ENCODE data around the gene THADA.
"Not testable (repeated sequence)": the region's sequence is repeated elsewhere in the genome, so short reads cannot be mapped to it uniquely, and the experiment has no call there.

Gene THADA

GRCh38 chr2:43611987-43612894 lies 16.4 kb upstream of the THADA start:
- Mint-ChIP-seq H3K4me1 (no peaks in the 10 kb centered on the region), H3K27ac (no peak overlapping the region), H3K9me3 (no peaks in the 10 kb centered on the region), H3K36me3 (no peaks in the 10 kb centered on the region), H3K27me3 (peaks cover 8% of the 10 kb centered on the region), H3K4me3 (no peak overlapping the region)
- peak; percentile 81 for DNase-seq
- CTCF ChIA-PET = interaction anchor here (0.7 to 3.0 kb wide), 7 partner anchors 9 to 390 kb away, joined by 3 to 13 read pairs (median 3); partner anchors contain the start of genes DYNC2LI1 and THADA

GRCh38 chr2:43610361-43610760 lies 14.5 kb upstream of the THADA start:
- CTCF ChIA-PET = interaction anchor here (1.1 to 3.0 kb wide), 3 partner anchors 13 to 664 kb away, joined by 5 to 22 read pairs (median 7); partner anchors contain the start of gene THADA
- Mint-ChIP-seq H3K9me3 (no peaks in the 10 kb centered on the region), H3K4me1 (no peaks in the 10 kb centered on the region), H3K4me3 (no peak overlapping the region), H3K36me3 (no peaks in the 10 kb centered on the region), H3K27me3 (peaks cover 13% of the 10 kb centered on the region), H3K27ac (no peak overlapping the region)
- DNase-seq = no peak

DNA sequence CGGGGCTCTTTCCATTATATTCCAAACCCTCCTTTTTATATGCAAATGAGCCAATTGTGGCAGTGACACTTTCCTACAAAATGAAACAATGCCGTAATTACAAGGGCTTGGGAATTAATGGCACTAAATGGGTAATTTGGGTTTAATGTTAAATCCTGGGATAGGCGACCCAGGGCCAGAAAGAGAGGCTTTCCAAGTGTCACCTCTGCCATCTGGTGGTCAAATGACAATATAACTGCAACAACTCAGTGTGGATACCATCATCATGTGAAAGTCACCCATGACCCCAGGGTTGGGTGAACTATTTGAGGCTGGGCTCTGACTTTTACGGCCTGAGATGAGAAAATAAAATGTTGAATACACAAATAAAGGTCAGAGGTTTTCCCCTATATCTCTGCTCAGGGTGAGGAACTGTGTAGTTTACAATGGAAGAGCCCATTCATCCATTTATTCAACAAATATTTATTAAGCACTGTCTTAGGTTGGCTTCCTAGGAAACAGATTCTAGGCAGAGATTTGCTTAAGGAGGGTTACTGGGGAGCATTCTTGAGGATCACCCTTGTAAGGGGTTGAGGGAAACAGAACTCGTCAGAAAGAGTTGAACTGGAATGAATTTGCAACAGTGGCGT lies 13.6 kb upstream of the THADA start:
- H3K9me3 Mint-ChIP-seq = no peaks in the 10 kb centered on the region
- H3K4me3 Mint-ChIP-seq = no peak overlapping the region
- H3K27ac Mint-ChIP-seq = no peak overlapping the region
- CTCF ChIA-PET = interaction anchor here (0.6 to 3.0 kb wide), 7 partner anchors 12 to 1496 kb away, joined by 3 to 22 read pairs (median 5); partner anchors contain the start of gene THADA
- H3K4me1 Mint-ChIP-seq = peaks cover 6% of the 10 kb centered on the region
- H3K36me3 Mint-ChIP-seq = no peaks in the 10 kb centered on the region
- H3K27me3 Mint-ChIP-seq = peaks cover 13% of the 10 kb centered on the region
- peak; percentile 43 for DNase-seq

GRCh38 chr2:43605851-43606250 lies 10.0 kb upstream of the THADA start:
- H3K4me1 Mint-ChIP-seq = peaks cover 8% of the 10 kb centered on the region
- no peaks in the 10 kb centered on the region for H3K36me3 Mint-ChIP-seq
- no peak for DNase-seq
- no peak overlapping the region for H3K27ac Mint-ChIP-seq
- H3K9me3 Mint-ChIP-seq = no peaks in the 10 kb centered on the region
- no peak overlapping the region for H3K4me3 Mint-ChIP-seq
- CTCF ChIA-PET = interaction anchor here (0.6 to 3.5 kb wide), 6 partner anchors 9 to 660 kb away, joined by 3 to 20 read pairs (median 4); partner anchors contain the start of gene THADA
- peaks cover 10% of the 10 kb centered on the region for H3K27me3 Mint-ChIP-seq

GRCh38 chr2:43605079-43605655 lies 9.3 kb upstream of the THADA start:
- Mint-ChIP-seq H3K27me3 (peaks cover 10% of the 10 kb centered on the region), H3K4me1 (peaks cover 8% of the 10 kb centered on the region), H3K4me3 (no peak overlapping the region), H3K27ac (peak overlapping the region; percentile 34), H3K9me3 (no peaks in the 10 kb centered on the region), H3K36me3 (no peaks in the 10 kb centered on the region)
- CTCF ChIA-PET = interaction anchor here (0.6 to 3.5 kb wide), 12 partner anchors 8 to 746 kb away, joined by 3 to 20 read pairs (median 3); partner anchors contain the start of gene THADA
- DNase-seq = peak; percentile 59

GRCh38 chr2:43604674-43605073 lies 8.8 kb upstream of the THADA start:
- H3K27ac Mint-ChIP-seq = no peak overlapping the region
- no peaks in the 10 kb centered on the region for H3K36me3 Mint-ChIP-seq
- H3K4me3 Mint-ChIP-seq = no peak overlapping the region
- H3K27me3 Mint-ChIP-seq = peaks cover 10% of the 10 kb centered on the region
- CTCF ChIA-PET = interaction anchor here (0.8 to 3.5 kb wide), 6 partner anchors 8 to 745 kb away, joined by 3 to 20 read pairs (median 4); partner anchors contain the start of gene THADA
- DNase-seq = no peak
- H3K4me1 Mint-ChIP-seq = peaks cover 8% of the 10 kb centered on the region
- no peaks in the 10 kb centered on the region for H3K9me3 Mint-ChIP-seq

- H3K9me3 Mint-ChIP-seq, CTCF ChIA-PET, H3K27me3 Mint-ChIP-seq, H3K27ac Mint-ChIP-seq, H3K4me3 Mint-ChIP-seq, DNase-seq, H3K36me3 Mint-ChIP-seq: not testable (repeated sequence)
- H3K4me1 Mint-ChIP-seq = peaks cover 14% of the 10 kb centered on the region
These were observed 4.8 kb upstream of the THADA start for GRCh38 chr2:43600596-43600995.

- H3K9me3 Mint-ChIP-seq = no peaks in the 10 kb centered on the region
- no peak for DNase-seq
- CTCF ChIA-PET = interaction anchor here (1.2 kb wide), 1 partner anchor 10 kb away, joined by 3 read pairs; no protein-coding TSS in a partner anchor
- H3K4me3 Mint-ChIP-seq = peak overlapping the region; percentile 94
- peaks cover 26% of the 10 kb centered on the region for H3K4me1 Mint-ChIP-seq
- peaks cover 4% of the 10 kb centered on the region for H3K27me3 Mint-ChIP-seq
- H3K36me3 Mint-ChIP-seq = peaks cover 8% of the 10 kb centered on the region
- peak overlapping the region; percentile 94 for H3K27ac Mint-ChIP-seq
These were observed 963 bp downstream of the THADA start for GRCh38 chr2:43594875-43595274.

DNA sequence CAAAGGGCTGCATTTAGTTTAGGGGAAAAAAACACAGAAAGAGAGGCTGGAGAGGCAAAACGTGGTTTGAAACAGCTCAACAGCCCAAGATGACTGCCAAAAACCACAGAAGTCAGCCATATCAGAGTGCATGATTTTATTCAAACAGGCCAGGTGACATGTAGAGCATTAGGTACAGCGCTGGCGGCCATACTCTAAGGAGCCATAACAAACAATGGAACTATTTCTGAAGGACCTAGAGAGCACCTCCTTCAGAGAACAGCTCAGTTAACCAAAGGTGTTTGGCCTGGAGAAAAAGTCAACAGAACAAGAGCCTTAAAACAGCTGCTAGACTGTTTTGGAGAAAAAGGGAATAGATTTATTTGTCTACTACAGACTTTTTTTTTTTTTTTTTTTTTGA lies 2.6 kb downstream of the THADA start:
- no peak overlapping the region for H3K27ac Mint-ChIP-seq
- no peaks in the 10 kb centered on the region for H3K9me3 Mint-ChIP-seq
- CTCF ChIA-PET = interaction anchor here (0.9 to 1.3 kb wide), 2 partner anchors 12 to 16 kb away, joined by 3 read pairs; no protein-coding TSS in a partner anchor
- H3K27me3 Mint-ChIP-seq = no peaks in the 10 kb centered on the region
- H3K4me3 Mint-ChIP-seq = no peak overlapping the region
- H3K36me3 Mint-ChIP-seq = peaks cover 8% of the 10 kb centered on the region
- no peak for DNase-seq
- H3K4me1 Mint-ChIP-seq = peaks cover 26% of the 10 kb centered on the region

DNA sequence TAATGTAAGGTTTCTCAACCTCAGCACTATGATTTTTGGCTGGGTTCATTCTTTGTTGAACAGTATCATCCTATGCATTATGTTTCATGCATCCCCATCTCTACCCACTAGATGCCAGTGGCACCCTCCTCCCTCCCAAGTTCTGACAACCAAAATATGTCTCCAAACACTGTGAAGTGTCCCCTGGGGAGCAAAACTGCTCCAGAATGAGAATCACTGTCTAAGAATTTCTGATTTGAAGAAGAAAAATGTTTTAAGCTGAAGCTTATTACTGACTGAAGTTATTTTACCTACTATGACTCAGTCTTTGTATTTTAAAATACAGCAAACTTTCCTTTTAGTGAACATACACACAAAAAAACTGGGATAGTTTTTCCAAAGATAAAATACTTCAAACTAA lies 3.4 kb downstream of the THADA start:
- Mint-ChIP-seq H3K4me1 (peaks cover 26% of the 10 kb centered on the region), H3K36me3 (peaks cover 11% of the 10 kb centered on the region), H3K4me3 (no peak overlapping the region), H3K27me3 (no peaks in the 10 kb centered on the region), H3K9me3 (no peaks in the 10 kb centered on the region), H3K27ac (no peak overlapping the region)
- DNase-seq = no peak
- CTCF ChIA-PET = interaction anchor here (1.7 to 2.2 kb wide), 2 partner anchors 13 to 15 kb away, joined by 4 to 5 read pairs; no protein-coding TSS in a partner anchor

DNA sequence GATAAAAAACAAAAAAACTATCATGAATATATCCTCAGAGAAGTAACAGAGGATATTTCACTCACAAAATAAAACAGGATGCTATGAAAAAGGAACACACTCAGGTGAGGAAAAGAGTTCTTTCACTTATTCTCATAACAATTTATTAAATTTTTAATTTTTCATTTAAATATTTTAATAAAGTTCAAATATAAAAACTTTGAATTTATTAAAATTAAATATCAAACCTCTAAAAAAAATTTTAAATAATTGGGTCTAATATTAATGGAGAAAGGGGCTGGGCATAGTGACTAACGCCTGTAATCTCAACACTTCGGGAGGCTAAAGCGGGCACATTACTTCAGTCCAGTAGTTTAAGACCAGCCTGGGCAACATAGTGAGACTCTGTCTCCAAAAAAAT lies 10.1 kb downstream of the THADA start:
- Mint-ChIP-seq H3K4me3 (no peak overlapping the region), H3K27me3 (no peaks in the 10 kb centered on the region), H3K36me3 (peaks cover 42% of the 10 kb centered on the region), H3K4me1 (no peaks in the 10 kb centered on the region), H3K9me3 (no peaks in the 10 kb centered on the region), H3K27ac (no peak overlapping the region)
- no peak for DNase-seq
- CTCF ChIA-PET = interaction anchor here (1.9 kb wide), 1 partner anchor 9 kb away, joined by 7 read pairs; no protein-coding TSS in a partner anchor

DNA sequence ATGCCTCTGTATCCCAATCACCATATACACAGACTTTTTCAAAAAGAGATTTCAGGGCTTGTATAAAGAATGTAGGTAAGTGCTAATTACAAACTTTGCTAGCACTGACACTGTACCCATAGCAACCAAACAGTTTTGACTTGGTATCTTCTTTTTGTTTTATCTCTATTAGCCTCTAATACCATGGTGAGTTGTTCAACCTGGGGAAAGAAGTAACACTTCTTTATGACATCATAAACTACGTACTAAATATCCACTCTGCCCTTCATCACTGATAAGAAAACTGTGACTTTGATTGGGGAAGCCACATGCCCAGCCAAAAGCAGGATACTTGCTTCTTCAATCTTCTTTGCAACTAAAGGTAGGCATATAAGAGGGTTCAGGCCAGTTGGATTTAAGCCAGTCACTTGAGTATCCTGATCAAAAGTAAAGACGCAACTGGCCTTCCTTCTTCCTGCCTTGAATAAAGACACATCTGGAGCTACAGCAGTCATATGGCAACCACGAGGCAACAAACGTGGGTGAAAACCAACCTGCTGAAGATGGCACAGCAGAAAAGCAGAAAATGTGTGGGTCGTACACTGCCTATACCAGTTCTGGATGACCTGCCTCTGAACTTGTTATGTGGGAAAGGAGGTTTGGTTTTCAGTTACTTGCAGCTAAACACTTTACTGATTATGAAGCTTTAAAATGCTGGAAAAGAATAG lies 16.4 kb downstream of the THADA start:
- no peak for DNase-seq
- no peaks in the 10 kb centered on the region for H3K9me3 Mint-ChIP-seq
- H3K36me3 Mint-ChIP-seq = peaks cover 53% of the 10 kb centered on the region
- CTCF ChIA-PET = interaction anchor here (1.0 to 4.2 kb wide), 4 partner anchors 17 to 752 kb away, joined by 3 to 19 read pairs (median 4); partner anchors contain the start of gene THADA
- H3K4me3 Mint-ChIP-seq = no peak overlapping the region
- H3K27ac Mint-ChIP-seq = no peak overlapping the region
- no peaks in the 10 kb centered on the region for H3K27me3 Mint-ChIP-seq
- peaks cover 12% of the 10 kb centered on the region for H3K4me1 Mint-ChIP-seq

All from activated naive CD4-positive, alpha-beta T cell treated with anti-CD3 and anti-CD28 coated beads, Interleukin-2, amount 10 ng/mL, durations not matched to agents 7 days and 5 days (primary cell).